Head of caudate nucleus (tissue), 42 donors: ENCODE measurements around the gene ECI2.
"Not testable (repeated sequence)": the region's sequence is repeated elsewhere in the genome, so short reads cannot be mapped to it uniquely, and the experiment has no call there.

ENCODE experiments used
- DNase-seq, 42 donors: peaks; one replicate each; pipeline versions ENCODE4 v3.0.0 to v3.0.0-alpha.2; 2020 to 2021; ENCODE audit warnings: mixed read lengths in 7 of 42
- intact Hi-C: fragments of 100-400 bp; cut with DNase I; formaldehyde crosslinking; loops from one replicate; pipeline ENCODE4 v1.15.0; 2022

ECI2 gene

GRCh38 chr6:4112366-4112765 is 23.0 kb downstream of the ECI2 start:
- no peak for DNase-seq
- intact Hi-C loops: no loop called here

- DNase-seq, intact Hi-C loops: not testable (repeated sequence)
Measured at GRCh38 chr6:4109363-4109815, 26.0 kb downstream of the ECI2 start.

- DNase-seq: no peak
- intact Hi-C loops: no loop called here
Measured at GRCh38 chr6:4108561-4109093, 26.7 kb downstream of the ECI2 start.

- intact Hi-C loops: no loop called here
- no peak for DNase-seq
Measured at GRCh38 chr6:4107873-4108272, 27.5 kb downstream of the ECI2 start.

GRCh38 chr6:4105980-4106536 is 29.3 kb downstream of the ECI2 start:
- intact Hi-C loops: no loop called here

GRCh38 chr6:4103929-4104328 is 31.4 kb downstream of the ECI2 start:
- DNase-seq: no peak
- intact Hi-C loops: no loop called here

More at GRCh38 chr6:4105980-4106536, 29.3 kb downstream of the ECI2 start:
- no peak for DNase-seq

- DNase-seq: no peak
- intact Hi-C loops: no loop called here
Measured at GRCh38 chr6:4102687-4103244, 32.6 kb downstream of the ECI2 start.

GRCh38 chr6:4101298-4101697 is 34.1 kb downstream of the ECI2 start:
- DNase-seq: no peak
- intact Hi-C loops: no loop called here

GRCh38 chr6:4100655-4101054 is 34.7 kb downstream of the ECI2 start:
- intact Hi-C loops: no loop called here
- DNase-seq: no peak

GRCh38 chr6:4093288-4093687 is 42.1 kb downstream of the ECI2 start:
- peak in 3 of 42 donors; percentile 16 to 37 (median 16) for DNase-seq
- intact Hi-C loops: no loop called here

GRCh38 chr6:4091941-4092340 is 43.4 kb downstream of the ECI2 start:
- no peak for DNase-seq
- intact Hi-C loops: no loop called here

- DNase-seq, intact Hi-C loops: not testable (repeated sequence)
Measured at GRCh38 chr6:4090043-4090442, 45.3 kb downstream of the ECI2 start.

- intact Hi-C loops: no loop called here
- no peak for DNase-seq
Measured at GRCh38 chr6:4088704-4089103, 46.7 kb downstream of the ECI2 start.

- no peak for DNase-seq
- intact Hi-C loops: no loop called here
Measured at GRCh38 chr6:4085332-4085700, 50.1 kb downstream of the ECI2 start.

GRCh38 chr6:4084444-4085331 is 50.7 kb downstream of the ECI2 start:
- DNase-seq: peak in 40 of 42 donors; percentile 7 to 89 (median 58)
- intact Hi-C loops: no loop called here

GRCh38 chr6:4078691-4079471 is 56.5 kb downstream of the ECI2 start, which contains the start of gene FAM217A:
TSS of gene FAM217A (minus strand) at chr6:4079137. CDS start at chr6:4077414, 1,723 bp downstream.
- no peak for DNase-seq
- intact Hi-C loops: no loop called here

GRCh38 chr6:4074478-4075235 is 60.7 kb downstream of the ECI2 start:
- no peak for DNase-seq
- intact Hi-C loops: no loop called here

GRCh38 chr6:4071330-4071729 is 64.0 kb downstream of the ECI2 start:
- intact Hi-C loops: no loop called here
- no peak for DNase-seq

- intact Hi-C loops: no loop called here
- no peak for DNase-seq
Measured at GRCh38 chr6:4069199-4069598, 66.2 kb downstream of the ECI2 start.
